GM12801 (cell line): ENCODE measurements around the gene ATPAF1.

ENCODE experiments used
- CTCF ChIP-seq: IDR thresholded peaks from one replicate; pipeline ENCODE4 v1.5.1; 2011; ENCODE audit warnings: control low read depth; ENCODE audit not compliant: insufficient read length; ENCODE audit errors: extremely low read depth

Gene ATPAF1

DNA sequence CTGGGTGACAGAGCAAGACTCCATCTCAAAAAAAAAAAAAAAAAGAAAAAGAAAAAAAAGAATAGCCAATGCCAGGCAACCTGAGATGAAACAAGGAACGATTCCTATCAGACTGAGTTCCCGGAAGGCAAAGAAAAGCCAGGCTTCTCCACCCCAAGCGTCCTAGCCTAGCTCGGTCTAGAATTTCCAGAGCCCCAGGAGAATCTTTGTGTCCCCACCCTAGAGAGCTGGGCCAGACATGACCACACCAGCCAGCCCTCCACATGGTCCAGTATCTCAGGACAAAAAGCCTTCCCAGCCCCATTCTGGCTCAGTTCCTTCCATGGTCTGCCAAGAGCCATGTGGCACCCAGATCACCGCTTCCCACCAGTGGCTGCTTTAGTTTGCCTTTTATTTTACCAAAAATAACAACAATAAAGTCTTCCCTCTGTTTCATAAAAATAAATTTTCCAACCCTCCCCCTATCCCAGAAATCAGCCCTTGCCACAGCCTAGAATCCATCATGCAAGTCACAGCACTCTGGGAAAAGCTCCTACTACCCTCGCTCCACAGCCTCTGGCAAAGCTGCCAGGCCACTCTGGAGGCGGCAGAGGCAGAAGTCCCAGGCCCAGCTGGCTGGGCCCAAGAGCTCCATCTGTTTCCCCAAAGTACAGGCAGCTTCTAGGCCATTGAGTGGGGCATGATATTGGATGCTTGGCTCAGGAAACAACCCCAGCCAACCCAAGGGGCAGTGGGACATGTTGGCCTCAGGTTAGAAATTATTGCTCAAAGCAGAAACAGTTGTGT lies 60.6 kb downstream of the ATPAF1 start:
- no peak for TF ChIP-seq CTCF

- TF ChIP-seq CTCF: no peak
These were observed 61.8 kb downstream of the ATPAF1 start for GRCh38 chr1:46606255-46606965.

DNA sequence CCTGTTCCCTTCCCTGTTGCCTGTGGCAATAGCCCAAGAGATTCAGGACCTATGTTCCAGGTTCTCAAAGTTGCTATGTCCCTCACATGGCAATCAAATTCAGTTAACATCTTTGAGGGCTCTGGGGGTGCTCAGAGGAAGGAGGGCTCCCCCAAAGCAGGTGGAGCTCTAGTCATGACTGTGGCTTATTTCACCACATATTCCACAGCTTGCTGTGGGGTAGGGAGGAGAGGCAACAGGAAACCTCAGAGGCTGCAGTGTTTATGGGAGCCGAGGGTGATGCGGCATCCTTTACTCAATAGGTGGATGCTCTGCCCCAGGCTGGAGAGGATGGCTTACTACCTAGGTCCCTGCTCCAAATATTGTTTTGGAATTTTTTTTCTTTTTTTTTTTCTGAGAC lies 62.9 kb downstream of the ATPAF1 start:
- no peak for TF ChIP-seq CTCF

DNA sequence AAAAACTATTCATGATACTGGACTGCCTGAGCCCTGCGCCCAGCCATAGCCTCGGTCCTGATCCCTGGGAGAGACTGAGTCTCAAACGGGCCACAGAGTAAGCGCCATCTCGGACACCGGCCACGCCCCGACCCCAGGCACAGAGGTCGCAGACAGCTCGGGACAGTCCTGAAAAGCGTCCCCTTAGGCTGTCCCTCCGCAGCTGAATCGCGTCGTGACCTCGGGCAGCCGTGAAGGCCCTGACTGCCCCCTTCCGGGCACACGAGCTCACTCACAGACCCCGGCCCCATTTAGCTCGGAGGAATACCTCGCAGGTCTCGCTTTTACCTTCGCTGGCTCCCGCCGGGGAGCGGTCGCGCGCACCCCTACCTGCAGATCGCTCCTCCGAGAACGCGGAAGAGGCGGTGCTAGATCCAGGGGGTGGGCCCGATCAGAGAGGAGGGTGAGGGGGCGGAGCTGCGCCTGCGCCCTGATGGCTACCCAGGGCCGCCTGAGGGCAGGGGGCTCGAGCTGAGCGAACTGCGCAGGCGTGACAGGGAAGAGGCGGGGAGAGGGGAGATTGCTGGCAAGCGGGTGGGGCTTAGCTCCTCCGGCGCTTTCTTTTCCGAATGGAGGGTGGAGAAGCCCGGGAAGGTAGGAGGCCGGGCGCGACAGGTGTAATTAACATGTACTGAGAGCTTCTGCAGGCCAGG lies 64.2 kb downstream of the ATPAF1 start, which contains the start of gene MKNK1:
Gene MKNK1 (minus strand): TSS at position 411 of the 692 bp plus-strand sequence. CDS start 20,941 bp downstream, outside the sequence.
- TF ChIP-seq CTCF: no peak

DNA sequence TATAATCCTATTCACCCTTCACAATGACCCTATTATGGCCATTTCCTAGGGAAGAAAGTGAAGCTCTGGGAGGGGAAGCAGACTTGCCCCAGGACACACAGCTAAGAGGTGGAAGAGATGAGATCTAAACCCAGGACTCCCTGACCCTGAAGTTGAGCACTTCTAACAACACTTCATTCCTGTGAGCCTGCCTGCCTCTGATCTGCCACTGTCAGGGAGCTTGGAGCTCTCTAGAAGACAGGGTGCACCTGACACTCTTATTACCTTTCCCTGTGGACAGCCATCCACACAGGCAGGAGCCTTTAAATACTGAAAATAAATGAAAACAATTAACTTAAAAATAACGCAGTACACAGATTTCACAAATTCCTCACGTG lies 64.7 kb downstream of the ATPAF1 start:
- TF ChIP-seq CTCF: no peak

DNA sequence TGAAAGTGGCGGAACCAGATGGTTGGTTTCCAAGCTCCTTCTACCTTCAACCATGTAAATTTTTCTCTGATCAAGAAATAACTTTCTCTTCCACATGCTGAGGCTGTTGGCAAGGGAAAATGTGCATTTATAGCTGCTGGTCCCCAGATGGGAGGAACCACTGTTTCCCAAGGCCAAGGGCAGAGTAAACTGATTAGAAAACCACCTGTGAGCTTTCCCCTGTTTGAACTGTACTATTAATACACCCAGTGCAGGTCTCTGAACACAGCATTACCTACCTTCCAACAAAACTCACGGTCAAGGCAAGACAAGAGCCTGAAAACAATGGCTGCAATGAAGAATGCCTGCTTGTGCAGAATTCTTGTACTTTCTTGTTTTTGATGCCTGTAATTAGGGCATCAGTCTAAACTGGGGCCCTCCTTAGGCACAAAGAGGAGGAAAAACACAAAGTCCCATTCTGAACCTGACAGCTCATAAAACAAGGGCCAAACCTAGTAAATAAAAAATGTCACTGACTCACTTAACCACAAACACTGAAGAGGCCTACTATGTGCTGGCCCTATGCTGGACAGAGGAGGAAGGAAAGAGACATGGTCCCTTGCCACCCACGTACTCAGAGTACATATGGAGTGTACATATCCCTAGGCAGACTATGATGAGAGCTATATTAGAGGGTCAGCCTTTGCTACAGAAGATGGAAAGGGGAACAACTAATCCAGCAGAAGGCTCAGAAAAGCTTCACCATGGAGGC lies 66.7 kb downstream of the ATPAF1 start:
- no peak for TF ChIP-seq CTCF
